Measurements from ENCODE around the gene COMMD8.

DNA sequence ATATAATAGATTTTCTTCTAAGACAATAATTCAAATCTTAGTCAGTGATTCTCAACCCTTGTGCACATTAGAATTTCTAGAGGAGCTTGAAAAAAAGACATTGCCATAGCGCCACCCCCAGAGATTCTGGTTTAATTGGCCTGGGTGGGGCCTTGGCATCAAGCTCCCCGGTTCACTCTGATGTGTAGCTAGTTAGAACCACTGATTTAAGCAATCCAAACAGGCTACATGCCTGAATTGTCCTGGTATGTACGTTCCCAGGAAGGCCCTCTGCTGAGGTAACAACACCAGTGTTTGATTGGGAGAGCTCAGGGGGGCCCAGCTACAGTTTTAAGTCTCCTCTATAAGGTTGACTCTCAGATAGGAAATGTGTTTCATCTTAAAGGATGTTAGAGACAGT lies 20.2 kb upstream of the COMMD8 start:
- TF ChIP-seq TAF1 (IDR thresholded peaks at IDR 0.05; ENCODE audit: borderline replicate concordance, insufficient read depth, low read length), result no peak
- no peak for TF ChIP-seq POLR2AphosphoS5 (IDR thresholded peaks at IDR 0.05; ENCODE audit: low read depth, low read length)
- TF ChIP-seq, protein P1, sequence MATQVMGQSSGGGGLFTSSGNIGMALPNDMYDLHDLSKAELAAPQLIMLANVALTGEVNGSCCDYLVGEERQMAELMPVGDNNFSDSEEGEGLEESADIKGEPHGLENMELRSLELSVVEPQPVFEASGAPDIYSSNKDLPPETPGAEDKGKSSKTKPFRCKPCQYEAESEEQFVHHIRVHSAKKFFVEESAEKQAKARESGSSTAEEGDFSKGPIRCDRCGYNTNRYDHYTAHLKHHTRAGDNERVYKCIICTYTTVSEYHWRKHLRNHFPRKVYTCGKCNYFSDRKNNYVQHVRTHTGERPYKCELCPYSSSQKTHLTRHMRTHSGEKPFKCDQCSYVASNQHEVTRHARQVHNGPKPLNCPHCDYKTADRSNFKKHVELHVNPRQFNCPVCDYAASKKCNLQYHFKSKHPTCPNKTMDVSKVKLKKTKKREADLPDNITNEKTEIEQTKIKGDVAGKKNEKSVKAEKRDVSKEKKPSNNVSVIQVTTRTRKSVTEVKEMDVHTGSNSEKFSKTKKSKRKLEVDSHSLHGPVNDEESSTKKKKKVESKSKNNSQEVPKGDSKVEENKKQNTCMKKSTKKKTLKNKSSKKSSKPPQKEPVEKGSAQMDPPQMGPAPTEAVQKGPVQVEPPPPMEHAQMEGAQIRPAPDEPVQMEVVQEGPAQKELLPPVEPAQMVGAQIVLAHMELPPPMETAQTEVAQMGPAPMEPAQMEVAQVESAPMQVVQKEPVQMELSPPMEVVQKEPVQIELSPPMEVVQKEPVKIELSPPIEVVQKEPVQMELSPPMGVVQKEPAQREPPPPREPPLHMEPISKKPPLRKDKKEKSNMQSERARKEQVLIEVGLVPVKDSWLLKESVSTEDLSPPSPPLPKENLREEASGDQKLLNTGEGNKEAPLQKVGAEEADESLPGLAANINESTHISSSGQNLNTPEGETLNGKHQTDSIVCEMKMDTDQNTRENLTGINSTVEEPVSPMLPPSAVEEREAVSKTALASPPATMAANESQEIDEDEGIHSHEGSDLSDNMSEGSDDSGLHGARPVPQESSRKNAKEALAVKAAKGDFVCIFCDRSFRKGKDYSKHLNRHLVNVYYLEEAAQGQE (IDR thresholded peaks at IDR 0.05; ENCODE audit: insufficient read depth in 1 of 2, low read depth in 2 of 2, low read length in 2 of 2), result no peak

All from PFSK-1 (cell line).